Gastrocnemius medialis (tissue), 4 donors: Measurements from ENCODE around the gene ODF2. TPM values are rescaled to one million over a fixed set of nuclear protein-coding genes. Genes with fewer than 3 reads are reported as not detected.

Experiments
- ATAC-seq, 2 donors: fragments of 150-250 bp; one replicate each; pipeline ENCODE4 v1.9.1; 2016
- DNase-seq, 2 donors: peaks; one replicate each; pipeline ENCODE4 v3.0.0-alpha.2; 2019
- H3K27ac ChIP-seq, 4 donors: fragments of 200-600 bp; sonication (generic); 1 replicate in 1 of 4; 2 replicates in 3 of 4; pipeline ENCODE4 v1.5.1; 2016 to 2018; ENCODE audit warnings: mild to moderate bottlenecking in 2 of 4, moderate library complexity in 1 of 4
- H3K27me3 ChIP-seq, 3 donors: fragments of 200-600 bp; sonication (generic) in 2 of 3; 1 replicate in 1 of 3; 2 replicates in 2 of 3; pipeline versions ENCODE4 v1.5.1 to v1.6.0; 2016 to 2019; ENCODE audit warnings: mild to moderate bottlenecking in 1 of 3, moderate library complexity in 1 of 3
- H3K36me3 ChIP-seq, 2 donors: fragments of 200-600 bp; sonication (generic) in 1 of 2; one replicate each; pipeline ENCODE4 v1.5.1; 2017 to 2018
- H3K4me1 ChIP-seq, 2 donors: fragments of 200-600 bp; sonication (generic) in 1 of 2; one replicate each; pipeline ENCODE4 v1.5.1; 2016 to 2017; ENCODE audit warnings: mild to moderate bottlenecking in 2 of 2
- H3K4me3 ChIP-seq, 4 donors: fragments of 200-600 bp; sonication (generic) in 3 of 4; 1 replicate in 1 of 4; 2 replicates in 3 of 4; pipeline ENCODE4 v1.5.1; 2016 to 2019; ENCODE audit warnings: mild to moderate bottlenecking in 2 of 4
- H3K9me3 ChIP-seq, 3 donors: fragments of 200-600 bp; sonication (generic) in 2 of 3; 1 replicate in 1 of 3; 2 replicates in 2 of 3; pipeline ENCODE4 v1.5.1; 2016 to 2019
- POLR2A ChIP-seq, 2 donors: fragments of 450-650 bp; IDR thresholded peaks; one replicate each; pipeline ENCODE4 v1.6.1; 2017; ENCODE audit warnings: antibody characterized with exemption in 2 of 2, mild to moderate bottlenecking in 2 of 2, moderate library complexity in 2 of 2
- in situ Hi-C, 4 donors: fragments of 200-750 bp; cut with MboI; loops; one replicate each; pipeline versions ENCODE4 v1.15.0 to v1.8.0; 2017; ENCODE audit warnings: low sequenced_read_pairs in 4 of 4
- intact Hi-C: fragments of 100-400 bp; cut with DNase I; formaldehyde crosslinking; loops from one replicate; pipeline ENCODE4 v1.15.1; 2023; ENCODE audit warnings: low total_unique reads
- total RNA-seq, 4 donors: library from RNA; depleted of rRNA; stranded (reverse); fragments of >200 nt; gene quantifications; one replicate each; pipeline versions ENCODE4 v1.1.0 to v1.2.3, GENCODE V29; 2016
- TF ChIP-seq, protein P1 (sequence below), 5 experiments: fragments of 450-650 bp in 3 of 5; fragments of 200-600 bp in 2 of 5; sonication (generic) in 2 of 5; IDR thresholded peaks in 4 of 5; conservative IDR thresholded peaks in 1 of 5; 1 replicate in 4 of 5; 2 replicates in 1 of 5; pipeline ENCODE4 v1.5.1; 2016 to 2019; ENCODE audit warnings: antibody characterized with exemption in 5 of 5, mild to moderate bottlenecking in 3 of 5, moderate library complexity in 3 of 5

The ODF2 gene
- total RNA-seq, 4 donors from 2014 or later = 8.5 to 11.0 (median 9.9) TPM

DNA sequence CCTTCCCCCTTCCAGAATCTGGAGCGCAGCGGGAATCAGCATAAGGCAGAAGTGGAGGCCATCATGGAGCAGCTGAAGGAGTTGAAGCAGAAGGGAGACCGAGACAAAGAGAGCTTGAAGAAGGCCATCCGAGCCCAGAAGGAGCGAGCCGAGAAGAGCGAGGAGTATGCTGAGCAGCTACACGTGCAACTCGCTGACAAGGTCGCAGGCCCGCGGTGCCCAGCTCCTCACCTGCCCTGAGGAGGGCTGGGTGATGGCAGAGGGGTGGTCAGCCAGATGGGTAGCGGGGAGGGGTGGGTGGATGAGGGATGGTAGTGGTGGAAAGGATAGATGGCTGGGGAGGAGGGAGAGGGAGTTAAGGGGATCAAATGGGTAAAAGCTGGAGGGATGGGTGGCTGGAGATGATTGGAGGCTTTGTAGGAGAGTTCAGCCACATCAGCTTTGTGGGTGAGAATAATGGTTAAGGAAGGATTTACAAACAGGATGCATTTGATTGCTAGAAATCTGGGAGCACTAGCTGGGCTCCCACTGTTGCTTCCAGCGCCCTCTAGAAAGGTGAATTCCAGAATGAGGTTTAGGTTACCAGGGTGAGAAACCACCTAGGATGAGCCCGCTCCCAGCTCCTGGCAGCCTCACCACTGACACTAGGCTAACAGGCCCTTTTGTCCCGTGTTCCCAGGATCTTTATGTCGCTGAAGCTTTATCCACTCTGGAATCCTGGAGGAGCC, 29.0 kb downstream of the ODF2 start:
- H3K4me3 ChIP-seq = no peak overlapping the region
- no peak for DNase-seq
- H3K4me1 ChIP-seq = no peaks in the 10 kb centered on the region
- no peaks in the 10 kb centered on the region for H3K27me3 ChIP-seq
- TF ChIP-seq POLR2A (IDR thresholded peaks at IDR 0.05) = no peak
- TF ChIP-seq, protein P1, sequence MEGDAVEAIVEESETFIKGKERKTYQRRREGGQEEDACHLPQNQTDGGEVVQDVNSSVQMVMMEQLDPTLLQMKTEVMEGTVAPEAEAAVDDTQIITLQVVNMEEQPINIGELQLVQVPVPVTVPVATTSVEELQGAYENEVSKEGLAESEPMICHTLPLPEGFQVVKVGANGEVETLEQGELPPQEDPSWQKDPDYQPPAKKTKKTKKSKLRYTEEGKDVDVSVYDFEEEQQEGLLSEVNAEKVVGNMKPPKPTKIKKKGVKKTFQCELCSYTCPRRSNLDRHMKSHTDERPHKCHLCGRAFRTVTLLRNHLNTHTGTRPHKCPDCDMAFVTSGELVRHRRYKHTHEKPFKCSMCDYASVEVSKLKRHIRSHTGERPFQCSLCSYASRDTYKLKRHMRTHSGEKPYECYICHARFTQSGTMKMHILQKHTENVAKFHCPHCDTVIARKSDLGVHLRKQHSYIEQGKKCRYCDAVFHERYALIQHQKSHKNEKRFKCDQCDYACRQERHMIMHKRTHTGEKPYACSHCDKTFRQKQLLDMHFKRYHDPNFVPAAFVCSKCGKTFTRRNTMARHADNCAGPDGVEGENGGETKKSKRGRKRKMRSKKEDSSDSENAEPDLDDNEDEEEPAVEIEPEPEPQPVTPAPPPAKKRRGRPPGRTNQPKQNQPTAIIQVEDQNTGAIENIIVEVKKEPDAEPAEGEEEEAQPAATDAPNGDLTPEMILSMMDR (IDR thresholded peaks at IDR 0.05 in 4 of 5, conservative IDR thresholded peaks at IDR 0.05 in 1 of 5) = no peak
- intact Hi-C loops (no loop called here), in situ Hi-C loops (no loop called here)
- peaks cover 0 to 11% of the 10 kb centered on the region in 2 donors for H3K36me3 ChIP-seq
- ATAC-seq = no peak
- no peak overlapping the region for H3K27ac ChIP-seq
- H3K9me3 ChIP-seq = no peaks in the 10 kb centered on the region

DNA sequence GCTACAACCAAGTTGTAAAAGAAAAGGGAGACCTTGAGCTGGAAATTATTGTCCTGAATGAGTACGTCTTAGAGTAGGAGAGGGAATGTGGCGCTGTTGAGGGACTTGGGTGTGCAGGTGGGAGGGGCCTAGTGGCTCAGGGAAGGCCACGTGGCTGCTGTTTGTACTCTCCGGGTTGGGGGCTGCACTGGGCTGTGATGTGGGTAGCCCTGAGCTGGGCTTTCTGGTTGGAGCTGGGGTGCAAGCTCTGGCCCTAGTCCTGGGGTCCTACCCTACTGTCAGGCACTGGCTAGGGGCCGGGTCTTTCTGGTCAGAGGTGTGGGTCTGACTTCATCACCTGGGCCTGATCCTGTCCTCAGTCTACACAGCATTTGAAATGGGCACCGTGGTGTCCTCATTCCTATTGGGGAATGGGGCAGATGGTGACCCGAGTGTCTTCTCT, 29.6 kb downstream of the ODF2 start:
- no peak overlapping the region for H3K27ac ChIP-seq
- ATAC-seq (no peak), DNase-seq (no peak)
- in situ Hi-C loops (no loop called here), intact Hi-C loops (no loop called here)
- no peaks in the 10 kb centered on the region for H3K9me3 ChIP-seq
- TF ChIP-seq, protein P1 (IDR thresholded peaks at IDR 0.05 in 4 of 5, conservative IDR thresholded peaks at IDR 0.05 in 1 of 5) = no peak
- TF ChIP-seq POLR2A (IDR thresholded peaks at IDR 0.05) = no peak
- H3K27me3 ChIP-seq = no peaks in the 10 kb centered on the region
- no peak overlapping the region for H3K4me3 ChIP-seq
- peaks cover 0 to 11% of the 10 kb centered on the region in 2 donors for H3K36me3 ChIP-seq
- no peaks in the 10 kb centered on the region for H3K4me1 ChIP-seq

DNA sequence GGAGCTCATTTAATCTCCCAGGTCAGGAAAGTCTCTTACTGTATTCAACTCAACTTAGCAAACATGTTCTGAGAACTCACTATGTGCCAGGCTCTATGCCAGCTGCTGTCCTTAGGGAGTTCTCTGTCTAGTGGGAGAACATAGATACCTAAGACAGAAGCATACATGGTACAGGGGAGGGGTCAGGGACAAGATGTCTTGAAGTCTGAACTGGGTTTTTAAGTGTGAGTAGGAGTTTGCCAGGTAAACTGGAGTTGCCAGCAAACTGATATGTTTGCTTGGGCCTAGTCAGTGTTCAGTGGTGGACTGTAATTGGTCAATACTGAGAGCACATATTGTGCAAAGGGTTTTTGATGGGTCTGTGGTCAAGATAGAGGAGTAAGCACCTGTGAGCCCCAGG, 30.4 kb downstream of the ODF2 start:
- Histone ChIP-seq H3K36me3 (peaks cover 0 to 11% of the 10 kb centered on the region in 2 donors), H3K4me3 (no peak overlapping the region), H3K9me3 (no peaks in the 10 kb centered on the region), H3K27ac (no peak overlapping the region), H3K4me1 (no peaks in the 10 kb centered on the region), H3K27me3 (no peaks in the 10 kb centered on the region)
- intact Hi-C loops = no loop called here
- in situ Hi-C loops = no loop called here
- TF ChIP-seq POLR2A (IDR thresholded peaks at IDR 0.05) = no peak
- TF ChIP-seq, protein P1 (IDR thresholded peaks at IDR 0.05 in 4 of 5, conservative IDR thresholded peaks at IDR 0.05 in 1 of 5) = no peak
- DNase-seq (no peak), ATAC-seq (no peak)

DNA sequence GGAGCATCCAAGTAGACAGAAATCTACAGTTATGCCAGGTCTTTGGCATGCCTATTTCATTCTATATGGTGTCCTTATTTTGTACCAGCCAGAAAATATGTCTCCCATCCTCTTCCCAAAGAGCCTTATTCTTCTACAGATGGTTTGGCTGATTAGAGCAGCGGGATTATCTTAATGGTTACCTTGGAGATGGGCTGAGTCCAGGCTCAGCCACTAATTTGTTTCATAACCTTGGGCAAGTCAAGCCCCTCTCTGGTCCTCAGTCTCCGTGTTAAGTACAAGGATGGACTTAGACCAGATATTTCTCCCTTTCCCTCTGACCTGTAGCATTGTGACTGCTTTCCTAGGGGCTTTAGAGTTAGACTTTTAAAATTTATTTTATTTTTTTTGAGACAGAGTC, 37.6 kb downstream of the ODF2 start:
- Histone ChIP-seq H3K27ac (no peak overlapping the region), H3K4me1 (no peaks in the 10 kb centered on the region), H3K36me3 (peaks cover 0 to 9% of the 10 kb centered on the region in 2 donors), H3K9me3 (no peaks in the 10 kb centered on the region), H3K27me3 (no peaks in the 10 kb centered on the region), H3K4me3 (no peak overlapping the region)
- in situ Hi-C loops (no loop called here), intact Hi-C loops (no loop called here)
- TF ChIP-seq, protein P1 (IDR thresholded peaks at IDR 0.05 in 4 of 5, conservative IDR thresholded peaks at IDR 0.05 in 1 of 5) = no peak
- no peak for TF ChIP-seq POLR2A (IDR thresholded peaks at IDR 0.05)
- ATAC-seq = no peak
- DNase-seq = no peak
